Measurements from ENCODE around the gene STAG2. TPM values are rescaled to one million over a fixed set of nuclear protein-coding genes. Genes with fewer than 3 reads are reported as not detected.

Gene STAG2
- total RNA-seq, 4 donors from 2014 or later, result 39.3 to 65.6 (median 55.5) TPM

DNA sequence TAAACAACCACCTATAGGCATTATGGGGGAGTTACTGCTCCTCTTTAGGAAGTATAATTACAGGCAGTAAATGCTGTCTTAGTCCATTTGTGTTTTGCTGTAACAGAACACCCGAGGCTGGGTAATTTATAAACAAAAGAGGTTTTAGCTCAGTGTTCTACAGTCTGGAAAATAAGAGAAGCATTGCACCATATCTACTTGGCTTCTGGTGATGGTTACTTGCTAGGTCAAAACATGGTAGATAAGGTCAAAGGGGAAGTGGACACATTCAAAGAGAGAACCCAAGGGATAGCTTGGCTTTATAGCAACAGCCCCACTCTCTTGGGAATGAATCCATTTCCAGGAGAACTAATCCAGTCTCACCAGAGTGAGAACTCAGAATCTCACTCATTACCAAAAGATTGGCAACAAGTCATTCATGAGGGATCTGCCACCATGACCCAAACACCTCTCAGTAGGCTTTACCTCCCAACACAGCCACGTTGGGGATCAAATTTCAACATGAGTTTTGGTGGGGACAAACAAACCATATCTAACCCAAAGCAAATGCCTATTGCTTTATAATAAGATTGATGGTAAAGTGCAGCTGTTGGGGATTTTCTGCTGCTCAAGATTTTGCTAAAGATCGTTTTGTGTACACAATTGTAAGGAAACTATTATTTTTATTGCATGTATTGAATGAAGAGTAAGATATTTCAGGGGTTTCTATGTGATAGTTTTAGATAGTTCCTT is 32.6 kb downstream of the STAG2 start:
- no peak for ATAC-seq
- H3K4me3 ChIP-seq, result no peak overlapping the region
- H3K27me3 ChIP-seq, result no peaks in the 10 kb centered on the region
- no peak for TF ChIP-seq POLR2A (IDR thresholded peaks at IDR 0.05)
- TF ChIP-seq, protein P1, sequence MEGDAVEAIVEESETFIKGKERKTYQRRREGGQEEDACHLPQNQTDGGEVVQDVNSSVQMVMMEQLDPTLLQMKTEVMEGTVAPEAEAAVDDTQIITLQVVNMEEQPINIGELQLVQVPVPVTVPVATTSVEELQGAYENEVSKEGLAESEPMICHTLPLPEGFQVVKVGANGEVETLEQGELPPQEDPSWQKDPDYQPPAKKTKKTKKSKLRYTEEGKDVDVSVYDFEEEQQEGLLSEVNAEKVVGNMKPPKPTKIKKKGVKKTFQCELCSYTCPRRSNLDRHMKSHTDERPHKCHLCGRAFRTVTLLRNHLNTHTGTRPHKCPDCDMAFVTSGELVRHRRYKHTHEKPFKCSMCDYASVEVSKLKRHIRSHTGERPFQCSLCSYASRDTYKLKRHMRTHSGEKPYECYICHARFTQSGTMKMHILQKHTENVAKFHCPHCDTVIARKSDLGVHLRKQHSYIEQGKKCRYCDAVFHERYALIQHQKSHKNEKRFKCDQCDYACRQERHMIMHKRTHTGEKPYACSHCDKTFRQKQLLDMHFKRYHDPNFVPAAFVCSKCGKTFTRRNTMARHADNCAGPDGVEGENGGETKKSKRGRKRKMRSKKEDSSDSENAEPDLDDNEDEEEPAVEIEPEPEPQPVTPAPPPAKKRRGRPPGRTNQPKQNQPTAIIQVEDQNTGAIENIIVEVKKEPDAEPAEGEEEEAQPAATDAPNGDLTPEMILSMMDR (IDR thresholded peaks at IDR 0.05 in 4 of 5, conservative IDR thresholded peaks at IDR 0.05 in 1 of 5), result no peak
- intact Hi-C loops (cut with DNase I; ENCODE audit: low total_unique reads) (no loop called here), in situ Hi-C loops (cut with MboI; ENCODE audit: low sequenced_read_pairs in 4 of 4) (no loop called here)
- H3K36me3 ChIP-seq, result no peaks in the 10 kb centered on the region
- H3K9me3 ChIP-seq, result no peaks in the 10 kb centered on the region
- peaks cover 16 to 17% of the 10 kb centered on the region in 2 donors for H3K4me1 ChIP-seq
- H3K27ac ChIP-seq, result peak overlapping the region in 1 of 4 donors; percentile 9
- no peak for DNase-seq

DNA sequence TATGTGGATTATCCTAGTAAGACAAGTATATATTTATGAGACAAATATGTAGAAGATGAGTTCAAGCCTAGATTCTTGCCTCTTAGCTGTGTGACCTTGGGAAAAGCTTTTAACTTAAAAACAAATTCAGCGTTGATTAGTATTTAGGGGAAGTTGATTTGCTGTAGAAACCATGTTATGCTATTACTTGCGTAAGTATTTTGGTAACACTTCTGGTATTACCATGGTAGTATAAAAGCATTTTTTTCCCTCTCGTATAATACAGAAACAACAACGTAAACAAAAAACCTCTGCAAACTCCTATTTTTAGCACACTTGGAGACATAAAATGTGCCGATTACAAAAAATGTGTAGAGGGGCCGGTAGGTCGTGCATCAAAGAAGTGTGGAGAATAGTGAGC is 33.2 kb downstream of the STAG2 start:
- ATAC-seq (no peak), DNase-seq (no peak)
- Histone ChIP-seq H3K36me3 (no peaks in the 10 kb centered on the region), H3K4me3 (no peak overlapping the region), H3K27me3 (no peaks in the 10 kb centered on the region), H3K9me3 (no peaks in the 10 kb centered on the region), H3K27ac (peak overlapping the region in 1 of 4 donors; percentile 9), H3K4me1 (peaks cover 16 to 17% of the 10 kb centered on the region in 2 donors)
- TF ChIP-seq, protein P1 (IDR thresholded peaks at IDR 0.05 in 4 of 5, conservative IDR thresholded peaks at IDR 0.05 in 1 of 5), result no peak
- TF ChIP-seq POLR2A (IDR thresholded peaks at IDR 0.05), result no peak
- intact Hi-C loops (cut with DNase I; ENCODE audit: low total_unique reads), result no loop called here
- in situ Hi-C loops (cut with MboI; ENCODE audit: low sequenced_read_pairs in 4 of 4), result no loop called here

DNA sequence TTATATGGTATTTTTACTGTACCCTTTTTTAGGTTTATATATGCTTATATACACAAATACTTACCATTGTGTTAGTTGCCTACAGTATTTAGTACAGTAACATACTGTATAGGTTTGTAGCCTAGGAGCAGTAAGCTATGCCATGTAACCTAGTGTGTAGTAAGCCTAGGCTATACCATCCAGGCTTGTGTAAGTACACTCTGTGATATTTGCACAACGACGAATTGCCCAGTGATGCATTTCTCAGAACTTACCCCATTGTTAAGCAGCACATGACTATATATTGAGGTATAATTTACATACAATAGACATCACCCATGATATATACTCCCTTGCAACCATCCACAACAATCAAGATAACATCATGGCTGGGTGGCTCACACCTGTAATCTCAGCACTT is 40.1 kb downstream of the STAG2 start:
- Histone ChIP-seq H3K27ac (no peak overlapping the region), H3K9me3 (no peaks in the 10 kb centered on the region), H3K4me1 (peaks cover 0 to 3% of the 10 kb centered on the region in 2 donors), H3K27me3 (no peaks in the 10 kb centered on the region), H3K36me3 (no peaks in the 10 kb centered on the region), H3K4me3 (no peak overlapping the region)
- in situ Hi-C loops (cut with MboI; ENCODE audit: low sequenced_read_pairs in 4 of 4) (no loop called here), intact Hi-C loops (cut with DNase I; ENCODE audit: low total_unique reads) (no loop called here)
- TF ChIP-seq POLR2A (IDR thresholded peaks at IDR 0.05), result no peak
- DNase-seq (no peak), ATAC-seq (no peak)

DNA sequence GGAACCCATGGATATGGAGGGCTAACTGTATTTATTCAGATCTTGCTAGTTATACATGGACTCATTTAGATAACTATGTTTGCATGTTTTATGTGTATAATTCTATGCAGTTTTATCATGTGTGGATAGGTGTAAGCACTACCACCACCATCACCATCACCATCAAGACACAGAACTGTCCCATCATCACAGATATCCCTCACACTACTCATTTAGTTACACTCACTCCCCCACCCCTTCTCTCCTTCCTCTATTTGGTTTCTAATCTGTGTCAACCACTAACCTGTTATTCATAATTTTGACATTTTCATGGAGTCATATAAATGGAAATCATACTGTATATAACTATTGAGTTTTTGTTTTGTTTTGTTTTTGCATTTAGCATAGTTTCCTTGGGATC is 43.7 kb downstream of the STAG2 start:
- Histone ChIP-seq H3K4me3 (no peak overlapping the region), H3K27me3 (no peaks in the 10 kb centered on the region), H3K9me3 (no peaks in the 10 kb centered on the region), H3K4me1 (peaks cover 0 to 8% of the 10 kb centered on the region in 2 donors), H3K36me3 (no peaks in the 10 kb centered on the region), H3K27ac (no peak overlapping the region)
- TF ChIP-seq POLR2A (IDR thresholded peaks at IDR 0.05), result no peak
- intact Hi-C loops (cut with DNase I; ENCODE audit: low total_unique reads), result no loop called here
- ATAC-seq, result no peak
- in situ Hi-C loops (cut with MboI; ENCODE audit: low sequenced_read_pairs in 4 of 4), result no loop called here
- no peak for DNase-seq

DNA sequence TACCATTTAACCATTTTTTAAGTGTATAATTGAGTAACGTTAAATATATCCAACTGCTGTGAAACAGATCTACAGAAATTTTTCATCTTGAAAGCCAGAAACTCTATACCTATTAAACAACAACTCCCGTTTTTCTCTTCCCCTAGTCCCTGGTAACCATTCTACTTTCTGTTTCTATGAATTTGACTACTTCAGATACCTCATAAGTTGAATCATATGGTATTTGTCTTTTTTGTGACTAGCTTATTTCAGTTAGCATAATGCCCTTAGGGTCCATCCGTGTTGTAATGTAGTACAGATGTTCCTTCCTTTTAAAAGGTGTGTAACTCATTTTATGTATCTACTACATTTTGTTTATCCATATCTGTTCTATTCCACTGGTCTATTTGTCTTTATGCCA is 48.7 kb downstream of the STAG2 start:
- H3K4me3 ChIP-seq, result no peak overlapping the region
- DNase-seq, result no peak
- no peak overlapping the region for H3K27ac ChIP-seq
- H3K27me3 ChIP-seq, result no peaks in the 10 kb centered on the region
- TF ChIP-seq POLR2A (IDR thresholded peaks at IDR 0.05), result no peak
- TF ChIP-seq, protein P1 (IDR thresholded peaks at IDR 0.05 in 4 of 5, conservative IDR thresholded peaks at IDR 0.05 in 1 of 5), result no peak
- H3K9me3 ChIP-seq, result no peaks in the 10 kb centered on the region
- H3K36me3 ChIP-seq, result no peaks in the 10 kb centered on the region
- H3K4me1 ChIP-seq, result peaks cover 4 to 5% of the 10 kb centered on the region in 2 donors
- intact Hi-C loops (cut with DNase I; ENCODE audit: low total_unique reads) (no loop called here), in situ Hi-C loops (cut with MboI; ENCODE audit: low sequenced_read_pairs in 4 of 4) (no loop called here)
- ATAC-seq, result no peak

All from gastrocnemius medialis (tissue), 4 donors.